CD14-positive monocyte (primary cell): ENCODE measurements around the gene NPAT. TPM values are rescaled to one million over a fixed set of nuclear protein-coding genes. Genes with fewer than 3 reads are reported as not detected.
A peak's percentile ranks its signal among the peaks of the same experiment; 100 is the strongest.
"Not testable (repeated sequence)": the region's sequence is repeated elsewhere in the genome, so short reads cannot be mapped to it uniquely, and the experiment has no call there.

Experiments
- DNase-seq, 3 donors: peaks; one replicate each; pipeline ENCODE4 v3.0.0-alpha.2; 2011 to 2022
- H2AFZ ChIP-seq: 2 replicates; pipeline ENCODE4 v1.6.0; 2012; ENCODE audit warnings: mild to moderate bottlenecking, low read depth, low read length, inconsistent platforms; ENCODE audit not compliant: insufficient read depth, poor library complexity, severe bottlenecking
- H3K27ac ChIP-seq, 2 donors: 1 replicate in 1 of 2; 2 replicates in 1 of 2; pipeline ENCODE4 v1.5.1; 2012 to 2013; ENCODE audit warnings: low read length in 2 of 2, control low read depth in 1 of 2, inconsistent platforms in 1 of 2, low read depth in 1 of 2, mild to moderate bottlenecking in 1 of 2
- H3K27me3 ChIP-seq, 2 donors: one replicate each; pipeline versions ENCODE4 v1.6.0 to v1.6.1; 2011 to 2013; ENCODE audit warnings: low read length in 2 of 2; ENCODE audit not compliant: control insufficient read depth in 2 of 2, insufficient read depth in 2 of 2
- H3K36me3 ChIP-seq, 2 donors: replicated peaks in 1 of 2; 1 replicate in 1 of 2; 2 replicates in 1 of 2; pipeline versions ENCODE4 v1.5.1 to v1.6.1; 2012 to 2013; ENCODE audit warnings: low read length in 2 of 2, control low read depth in 1 of 2, inconsistent platforms in 1 of 2, mild to moderate bottlenecking in 1 of 2; ENCODE audit not compliant: insufficient read depth in 2 of 2, control insufficient read depth in 1 of 2
- H3K4me1 ChIP-seq, 2 donors: 1 replicate in 1 of 2; 2 replicates in 1 of 2; pipeline versions ENCODE4 v1.5.1 to v1.6.1; 2012 to 2013; ENCODE audit warnings: low read length in 2 of 2, control low read depth in 1 of 2, inconsistent platforms in 1 of 2, mild to moderate bottlenecking in 1 of 2, moderate library complexity in 1 of 2; ENCODE audit not compliant: insufficient read depth in 2 of 2, control insufficient read depth in 1 of 2
- H3K4me2 ChIP-seq: replicated peaks from 2 replicates; pipeline ENCODE3; 2012; ENCODE audit warnings: low read length, moderate library complexity, mild to moderate bottlenecking; ENCODE audit not compliant: poor library complexity, severe bottlenecking; ENCODE audit errors: extremely low read depth
- H3K4me3 ChIP-seq, 3 experiments: fragments of 200-600 bp in 1 of 3; sonication (generic) in 1 of 3; replicated peaks in 1 of 3; 1 replicate in 2 of 3; 2 replicates in 1 of 3; pipeline ENCODE4 v1.5.1; 2011 to 2013; ENCODE audit warnings: low read length in 3 of 3, mild to moderate bottlenecking in 3 of 3, control low read depth in 2 of 3, low read depth in 2 of 3, inconsistent platforms in 1 of 3, moderate library complexity in 1 of 3
- H3K79me2 ChIP-seq: 2 replicates; pipeline ENCODE4 v1.6.0; 2012; ENCODE audit warnings: mild to moderate bottlenecking, control low read depth, inconsistent platforms, low read length, moderate library complexity; ENCODE audit not compliant: insufficient read depth
- H3K9ac ChIP-seq: 2 replicates; pipeline ENCODE4 v1.6.0; 2017; ENCODE audit warnings: low read length, mild to moderate bottlenecking; ENCODE audit not compliant: insufficient read depth, poor library complexity, severe bottlenecking
- H3K9me3 ChIP-seq, 2 donors: replicated peaks in 1 of 2; 1 replicate in 1 of 2; 2 replicates in 1 of 2; pipeline versions ENCODE4 v1.5.1 to v1.6.1; 2012 to 2013; ENCODE audit warnings: low read length in 2 of 2, control low read depth in 1 of 2; ENCODE audit not compliant: control insufficient read depth in 1 of 2, insufficient read depth in 1 of 2
- H4K20me1 ChIP-seq: 2 replicates; pipeline ENCODE4 v1.6.0; 2012; ENCODE audit warnings: mild to moderate bottlenecking, low read length, control low read depth, moderate library complexity; ENCODE audit not compliant: insufficient read depth
- H3K27ac Mint-ChIP-seq, 7 donors: one replicate each; pipeline ENCODE4 v1.8.0; 2020; ENCODE audit warnings: mild to moderate bottlenecking in 7 of 7, mixed read lengths in 7 of 7, moderate library complexity in 6 of 7, inconsistent platforms in 2 of 7
- H3K27me3 Mint-ChIP-seq, 3 donors: one replicate each; pipeline ENCODE4 v1.8.0; 2021 to 2022; ENCODE audit warnings: low read depth in 3 of 3, mild to moderate bottlenecking in 3 of 3, mixed read lengths in 3 of 3, moderate library complexity in 3 of 3, inconsistent platforms in 1 of 3
- H3K36me3 Mint-ChIP-seq, 2 donors: one replicate each; pipeline ENCODE4 v1.8.0; 2020; ENCODE audit warnings: mixed read lengths in 2 of 2, inconsistent platforms in 1 of 2, mild to moderate bottlenecking in 1 of 2
- H3K4me1 Mint-ChIP-seq: one replicate; pipeline ENCODE4 v1.8.0; 2020; ENCODE audit warnings: mild to moderate bottlenecking, mixed read lengths
- H3K4me3 Mint-ChIP-seq, 2 donors: one replicate each; pipeline ENCODE4 v1.8.0; 2020; ENCODE audit warnings: mild to moderate bottlenecking in 2 of 2, mixed read lengths in 2 of 2, moderate library complexity in 1 of 2
- H3K9me3 Mint-ChIP-seq, 7 donors: one replicate each; pipeline ENCODE4 v1.8.0; 2020 to 2022; ENCODE audit warnings: mixed read lengths in 7 of 7, mild to moderate bottlenecking in 6 of 7, moderate library complexity in 6 of 7, inconsistent platforms in 2 of 7
- WGBS: methylation state at CpG from one replicate; pipeline ENCODE4 v1.1.5; 2013; ENCODE audit warnings: missing lambda C conversion rate; ENCODE audit not compliant: insufficient coverage; 5-methylcytosine and 5-hydroxymethylcytosine counted together
- intact Hi-C, 2 donors: fragments of 100-400 bp; cut with micrococcal nuclease; formaldehyde crosslinking; loops; one replicate each; pipeline versions ENCODE4 v1.15.0 to v1.15.1; 2023
- polyA plus RNA-seq, 3 donors: library from polyadenylated mRNA; depleted of rRNA in 1 of 3; unstranded in 2 of 3; stranded (reverse) in 1 of 3; fragments of 300-500 nt in 2 of 3; fragments of >200 nt in 1 of 3; fragmentation: Illumina TruSeq in 2 of 3; gene quantifications; 1 replicate in 2 of 3; 2 replicates in 1 of 3; pipeline ENCODE4 v1.2.3, GENCODE V29; 2012 to 2021
- TF ChIP-seq, protein P1 (sequence below): fragments of 200-600 bp; IDR thresholded peaks from one replicate; pipeline ENCODE4 v1.8.0; 2022; ENCODE audit warnings: antibody characterized with exemption, mild to moderate bottlenecking

The NPAT gene
- polyA plus RNA-seq, 3 donors: 3.7 to 5.0 (median 4.1) TPM

DNA sequence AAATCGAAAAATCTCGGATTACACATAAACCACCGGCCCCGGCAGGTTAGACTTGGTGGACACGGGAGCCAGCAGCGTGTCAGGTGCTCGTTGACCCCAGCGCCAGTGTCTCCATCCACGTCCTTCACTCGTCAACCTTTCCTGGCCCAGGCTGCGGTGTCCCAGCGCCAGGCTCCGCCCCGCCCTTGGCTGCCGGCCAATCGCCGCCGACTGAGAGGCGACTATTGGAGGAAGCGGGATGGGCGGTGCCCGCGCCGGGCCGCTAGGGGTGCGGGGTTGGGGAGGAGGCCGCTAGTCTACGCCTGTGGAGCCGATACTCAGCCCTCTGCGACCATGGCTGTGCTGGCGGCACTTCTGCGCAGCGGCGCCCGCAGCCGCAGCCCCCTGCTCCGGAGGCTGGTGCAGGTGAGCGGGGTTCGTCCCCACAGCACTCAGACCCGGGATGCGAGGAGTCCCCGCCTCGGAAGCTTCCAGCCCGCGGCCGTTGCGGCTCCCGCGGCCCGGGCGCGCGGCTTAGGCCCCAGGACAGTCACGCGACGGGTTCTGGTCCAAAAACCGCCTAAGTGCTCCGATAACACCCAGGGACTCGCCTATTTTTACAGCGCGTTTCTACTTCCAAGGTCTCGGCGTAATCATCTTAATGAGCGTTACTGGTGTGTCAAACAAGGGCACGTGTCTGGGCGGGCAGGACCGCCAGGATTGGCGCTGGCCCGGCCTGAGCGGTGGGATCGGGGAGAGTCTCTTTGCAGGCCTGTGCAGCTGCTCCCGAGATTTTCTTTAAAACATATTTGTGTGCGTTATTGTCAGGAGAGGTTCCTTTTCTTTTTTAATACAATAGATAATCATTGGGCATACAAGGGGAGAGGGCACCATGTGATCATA, 100.9 kb downstream of the NPAT start, which contains the start of gene ACAT1:
Gene ACAT1, plus strand, starts transcription at position 294 of the 882 bp plus-strand sequence. Its CDS starts 40 bp downstream, at position 334.
- H3K4me1 ChIP-seq: peaks cover 26 to 36% of the 10 kb centered on the region in 2 donors
- peak within 1 kb of the TSS; percentile 98 for H2AFZ ChIP-seq
- peak within 1 kb of the TSS; percentile 71 for H3K9ac ChIP-seq
- Mint-ChIP-seq H3K36me3 (peaks cover 2 to 7% of the 10 kb centered on the region in 2 donors), H3K27me3 (peaks cover 0 to 1% (median 0%) of the 10 kb centered on the region in 3 donors), H3K4me3 (peak within 1 kb of the TSS; percentile 94 to 98), H3K9me3 (no peaks in the 10 kb centered on the region), H3K27ac (peak within 1 kb of the TSS in 6 of 7 donors; percentile 69 to 86 (median 78)), H3K4me1 (peaks cover 33% of the 10 kb centered on the region)
- WGBS: 2% methylated on average over 50 of the region's 73 CpGs
- no peaks in the 10 kb centered on the region for H4K20me1 ChIP-seq
- DNase-seq: peak; percentile 87 to 93 (median 91)
- intact Hi-C loops: loop anchor here (2.0 to 10.0 kb wide), 4 partner anchors 103 to 543 kb away; partner anchors contain the start of genes ATM (in 1 of the 2), DDX10 (in 1 of the 2), NPAT (in 1 of the 2) and RAB39A (in 1 of the 2)
- TF ChIP-seq, protein P1, sequence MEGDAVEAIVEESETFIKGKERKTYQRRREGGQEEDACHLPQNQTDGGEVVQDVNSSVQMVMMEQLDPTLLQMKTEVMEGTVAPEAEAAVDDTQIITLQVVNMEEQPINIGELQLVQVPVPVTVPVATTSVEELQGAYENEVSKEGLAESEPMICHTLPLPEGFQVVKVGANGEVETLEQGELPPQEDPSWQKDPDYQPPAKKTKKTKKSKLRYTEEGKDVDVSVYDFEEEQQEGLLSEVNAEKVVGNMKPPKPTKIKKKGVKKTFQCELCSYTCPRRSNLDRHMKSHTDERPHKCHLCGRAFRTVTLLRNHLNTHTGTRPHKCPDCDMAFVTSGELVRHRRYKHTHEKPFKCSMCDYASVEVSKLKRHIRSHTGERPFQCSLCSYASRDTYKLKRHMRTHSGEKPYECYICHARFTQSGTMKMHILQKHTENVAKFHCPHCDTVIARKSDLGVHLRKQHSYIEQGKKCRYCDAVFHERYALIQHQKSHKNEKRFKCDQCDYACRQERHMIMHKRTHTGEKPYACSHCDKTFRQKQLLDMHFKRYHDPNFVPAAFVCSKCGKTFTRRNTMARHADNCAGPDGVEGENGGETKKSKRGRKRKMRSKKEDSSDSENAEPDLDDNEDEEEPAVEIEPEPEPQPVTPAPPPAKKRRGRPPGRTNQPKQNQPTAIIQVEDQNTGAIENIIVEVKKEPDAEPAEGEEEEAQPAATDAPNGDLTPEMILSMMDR: peak; percentile 17
- peaks cover 51% of the 10 kb centered on the region for H3K79me2 ChIP-seq
- no peaks in the 10 kb centered on the region for H3K36me3 ChIP-seq
- H3K4me3 ChIP-seq: peak within 1 kb of the TSS; percentile 64 to 83 (median 82)
- H3K27ac ChIP-seq: peak within 1 kb of the TSS in 1 of 2 donors; percentile 75
- no peaks in the 10 kb centered on the region for H3K27me3 ChIP-seq
- H3K9me3 ChIP-seq: no peaks in the 10 kb centered on the region
- peak within 1 kb of the TSS; percentile 82 for H3K4me2 ChIP-seq

DNA sequence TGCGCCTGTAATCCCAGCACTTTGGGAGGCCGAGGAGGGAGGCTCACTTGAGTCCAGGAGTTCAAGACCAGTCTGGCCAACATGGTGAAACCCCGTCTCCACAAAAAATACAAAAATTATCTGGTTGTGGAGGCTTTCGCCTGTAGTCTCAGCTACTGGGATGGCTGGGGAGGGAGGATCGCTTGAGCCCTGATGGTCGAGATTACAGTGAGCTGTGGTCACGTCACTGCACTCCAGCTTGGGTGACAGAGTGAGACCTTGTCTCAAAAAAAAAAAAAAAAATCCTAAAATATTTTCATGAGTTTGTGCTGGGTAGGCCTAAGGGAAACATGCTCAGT, 101.5 kb downstream of the NPAT start:
- H3K4me1 Mint-ChIP-seq: peaks cover 30% of the 10 kb centered on the region
- peak overlapping the region; percentile 80 to 94 for H3K4me3 Mint-ChIP-seq
- peaks cover 45% of the 10 kb centered on the region for H3K79me2 ChIP-seq
- not testable (repeated sequence) for DNase-seq, H3K36me3 ChIP-seq, H3K27me3 Mint-ChIP-seq, H3K9me3 ChIP-seq, H3K36me3 Mint-ChIP-seq, H3K27me3 ChIP-seq, H3K9me3 Mint-ChIP-seq, H4K20me1 ChIP-seq, H3K9ac ChIP-seq
- intact Hi-C loops: loop anchor here (2.0 to 10.0 kb wide), 4 partner anchors 104 to 544 kb away; partner anchors contain the start of genes ATM (in 1 of the 2), DDX10 (in 1 of the 2), NPAT (in 1 of the 2) and RAB39A (in 1 of the 2)
- H3K4me1 ChIP-seq: peaks cover 26 to 36% of the 10 kb centered on the region in 2 donors
- peak overlapping the region; percentile 82 for H3K4me2 ChIP-seq
- 100% methylated on average over 1 of the region's 7 CpGs for WGBS
- peak overlapping the region in 6 of 7 donors; percentile 7 to 84 (median 76) for H3K27ac Mint-ChIP-seq
- H3K27ac ChIP-seq: peak overlapping the region in 1 of 2 donors; percentile 75
- H2AFZ ChIP-seq: peak overlapping the region; percentile 98
- H3K4me3 ChIP-seq: peak overlapping the region in 2 of 3 experiments; percentile 64 to 83
